ENCODE measurements around the gene PNMT.
A peak's percentile ranks its signal among the peaks of the same experiment; 100 is the strongest.

PNMT gene

DNA sequence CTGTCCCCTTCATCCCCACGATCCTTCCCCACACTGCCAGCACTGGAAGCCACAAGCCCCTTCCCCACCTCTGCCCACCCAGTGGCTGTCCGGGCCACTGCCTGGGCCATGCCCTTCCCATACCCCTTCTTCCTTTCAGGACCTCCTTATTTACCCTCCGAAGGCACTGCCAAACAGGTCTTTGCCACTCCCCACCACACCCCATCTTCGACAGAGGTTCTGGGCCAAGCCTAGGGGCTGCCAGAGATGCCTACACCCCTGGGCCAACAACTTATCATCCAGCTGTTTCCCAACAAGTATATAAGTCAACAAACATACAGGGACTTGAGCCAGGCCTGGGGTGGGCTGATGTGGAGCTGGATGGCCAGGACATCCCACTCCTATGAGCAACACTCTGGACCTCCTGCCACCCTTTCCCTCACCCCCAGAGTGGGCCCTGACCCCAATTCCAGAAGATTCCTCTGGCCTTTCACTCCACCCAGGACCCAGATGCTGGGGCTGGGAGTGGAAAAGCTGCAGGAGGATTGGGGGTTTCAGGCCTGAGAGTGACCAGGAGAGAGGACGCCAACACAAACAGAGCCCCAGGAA, 43.0 kb upstream of the PNMT start:
- Histone ChIP-seq H3K27ac (no peak overlapping the region), H4K20me1 (no peaks in the 10 kb centered on the region; a peak in 2 of 22 replicates), H3K36me3 (no peaks in the 10 kb centered on the region), H3K4me1 (peaks cover 6 to 59% (median 47%) of the 10 kb centered on the region in 10 experiments; a peak in 19 of 20 replicates), H3K27me3 (peaks cover 20 to 36% (median 26%) of the 10 kb centered on the region in 11 experiments), H3K4me3 (no peak overlapping the region), H3K4me2 (no peak overlapping the region), H3K9ac (peak overlapping the region in 3 of 11 experiments; percentile 0 to 48 (median 23); a peak in 5 of 22 replicates), H3K9me3 (replicated peaks in 1 of 11) (no peaks in the 10 kb centered on the region)
- no peak for TF ChIP-seq Cebpa-rat (IDR thresholded peaks at IDR 0.05)

DNA sequence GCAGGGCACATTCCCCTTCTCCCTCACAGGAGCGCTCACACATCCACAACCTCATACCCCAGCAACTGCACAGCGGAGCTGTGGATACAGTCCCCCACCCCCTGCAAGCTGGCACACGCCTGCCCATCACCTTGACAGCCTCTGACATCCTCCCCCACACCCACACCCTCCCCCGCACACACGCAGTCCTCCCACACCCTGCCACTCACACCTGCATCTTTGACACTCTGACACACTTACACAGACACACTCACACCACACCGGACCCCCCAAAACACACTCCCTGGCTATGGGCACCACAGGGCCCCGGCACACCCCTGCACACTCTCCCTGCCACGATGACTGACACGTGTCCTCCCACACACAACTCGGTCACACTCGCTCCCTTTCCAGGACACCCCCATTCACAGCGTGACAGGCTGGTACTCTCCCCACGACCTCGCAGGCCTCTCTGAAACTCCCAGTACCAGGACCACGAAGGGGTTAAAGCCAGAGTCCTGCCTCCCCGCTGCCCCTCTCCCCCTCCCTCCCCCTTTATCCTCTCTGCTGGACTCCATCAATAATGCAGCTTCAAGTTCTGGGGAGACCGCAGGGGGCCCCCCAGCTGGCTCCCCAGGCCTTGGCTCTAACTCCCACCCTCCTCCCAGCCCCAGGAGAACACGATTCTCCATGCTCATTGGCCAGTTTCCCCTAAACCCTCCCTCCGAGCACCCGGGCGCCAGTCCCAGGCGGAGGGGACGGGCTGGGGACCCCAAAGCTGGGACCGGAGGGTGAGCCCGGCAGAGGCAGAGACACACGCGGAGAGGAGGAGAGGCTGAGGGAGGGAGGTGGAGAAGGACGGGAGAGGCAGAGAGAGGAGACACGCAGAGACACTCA, 41.8 kb upstream of the PNMT start, which contains the start of gene PPP1R1B:
Gene PPP1R1B, plus strand, starts transcription at position 782 of the 876 bp plus-strand sequence. CDS start 441 bp downstream, outside the sequence.
- Histone ChIP-seq H3K27ac (no peak within 1 kb of the TSS), H3K4me2 (peak within 1 kb of the TSS in 8 of 11 experiments; percentile 39 to 67 (median 62); a peak in 15 of 22 replicates), H3K27me3 (peaks cover 20 to 36% (median 26%) of the 10 kb centered on the region in 11 experiments), H3K9me3 (replicated peaks in 1 of 11) (no peaks in the 10 kb centered on the region), H3K4me1 (peaks cover 6 to 60% (median 50%) of the 10 kb centered on the region in 10 experiments; a peak in 19 of 20 replicates), H3K4me3 (no peak within 1 kb of the TSS), H3K9ac (no peak within 1 kb of the TSS; a peak in 1 of 22 replicates), H3K36me3 (no peaks in the 10 kb centered on the region), H4K20me1 (no peaks in the 10 kb centered on the region; a peak in 2 of 22 replicates)
- TF ChIP-seq Cebpa-rat (IDR thresholded peaks at IDR 0.05), result no peak

DNA sequence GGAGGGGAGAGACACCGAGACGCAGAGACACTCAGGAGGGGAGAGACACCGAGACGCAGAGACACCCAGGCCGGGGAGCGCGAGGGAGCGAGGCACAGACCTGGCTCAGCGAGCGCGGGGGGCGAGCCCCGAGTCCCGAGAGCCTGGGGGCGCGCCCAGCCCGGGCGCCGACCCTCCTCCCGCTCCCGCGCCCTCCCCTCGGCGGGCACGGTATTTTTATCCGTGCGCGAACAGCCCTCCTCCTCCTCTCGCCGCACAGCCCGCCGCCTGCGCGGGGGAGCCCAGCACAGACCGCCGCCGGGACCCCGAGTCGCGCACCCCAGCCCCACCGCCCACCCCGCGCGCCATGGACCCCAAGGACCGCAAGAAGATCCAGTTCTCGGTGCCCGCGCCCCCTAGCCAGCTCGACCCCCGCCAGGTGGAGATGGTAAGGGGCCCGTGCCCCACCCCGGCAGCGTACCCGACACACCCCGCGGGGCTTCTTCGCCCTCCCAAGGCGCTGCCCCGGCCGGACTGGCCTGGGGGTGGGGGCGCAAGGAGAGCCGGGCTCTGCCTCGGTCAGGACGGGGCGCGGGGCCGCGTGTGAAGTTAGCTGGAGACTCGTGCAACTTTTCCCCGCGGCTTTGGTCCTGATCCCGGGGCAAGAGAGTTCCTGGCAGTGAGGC, 41.1 kb upstream of the PNMT start:
- H3K27me3 ChIP-seq, result peaks cover 20 to 36% (median 26%) of the 10 kb centered on the region in 11 experiments

DNA sequence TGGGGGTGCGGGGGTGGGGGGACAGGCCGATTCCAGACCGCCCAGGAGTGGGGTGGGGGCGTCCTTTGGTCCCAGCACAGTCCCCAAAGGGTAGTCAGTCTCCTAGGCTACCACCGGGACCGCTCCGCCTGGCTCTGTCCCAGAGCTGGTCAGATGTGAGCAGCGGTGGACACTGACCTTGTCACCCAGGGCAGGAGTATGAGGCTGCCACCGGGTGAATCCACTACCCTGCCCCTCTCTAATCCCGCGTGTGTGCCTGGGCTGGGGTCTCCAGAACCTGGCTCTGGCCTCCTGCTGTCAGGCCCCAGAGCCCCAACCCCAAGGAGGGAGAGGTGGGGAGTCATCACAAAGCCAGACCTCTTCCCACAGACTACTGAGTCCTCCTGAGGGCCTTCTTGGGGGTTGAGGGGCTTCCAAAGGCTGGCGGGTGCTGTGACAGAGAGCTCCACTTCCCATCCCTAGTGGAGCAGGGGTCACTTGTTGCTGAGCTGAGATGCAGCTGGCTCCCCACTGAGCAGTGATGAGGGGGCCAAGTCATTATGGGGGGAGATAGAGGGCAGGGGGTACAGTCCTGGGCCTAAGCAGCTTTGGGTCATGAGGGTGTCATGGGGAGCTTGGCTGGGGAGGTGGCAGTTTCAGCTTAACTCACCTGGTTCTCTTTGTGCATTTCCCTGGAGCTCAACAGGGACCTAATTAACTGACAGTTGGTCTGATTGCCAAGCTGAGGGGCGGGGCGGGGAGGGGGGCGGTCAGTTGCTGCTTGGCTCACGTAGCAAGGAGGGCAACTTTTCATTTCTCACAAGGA, 40.3 kb upstream of the PNMT start:
- H3K9ac ChIP-seq, result no peak overlapping the region; a peak in 1 of 22 replicates
- H3K36me3 ChIP-seq, result no peaks in the 10 kb centered on the region
- H3K4me3 ChIP-seq, result no peak overlapping the region
- H3K27ac ChIP-seq, result no peak overlapping the region
- peaks cover 4 to 63% (median 54%) of the 10 kb centered on the region in 10 experiments; a peak in 19 of 20 replicates for H3K4me1 ChIP-seq
- no peaks in the 10 kb centered on the region; a peak in 2 of 22 replicates for H4K20me1 ChIP-seq
- peaks cover 20 to 36% (median 26%) of the 10 kb centered on the region in 11 experiments for H3K27me3 ChIP-seq
- TF ChIP-seq Cebpa-rat (IDR thresholded peaks at IDR 0.05), result no peak
- peak overlapping the region in 8 of 11 experiments; percentile 2 to 67 (median 62); a peak in 14 of 22 replicates for H3K4me2 ChIP-seq
- H3K9me3 ChIP-seq (replicated peaks in 1 of 11), result no peaks in the 10 kb centered on the region

More for the DNA sequence above, 41.1 kb upstream of the PNMT start:
- Histone ChIP-seq H3K4me1 (peaks cover 6 to 60% (median 53%) of the 10 kb centered on the region in 10 experiments; a peak in 19 of 20 replicates), H3K27ac (no peak overlapping the region), H3K36me3 (no peaks in the 10 kb centered on the region), H3K4me3 (no peak overlapping the region), H3K9me3 (replicated peaks in 1 of 11) (no peaks in the 10 kb centered on the region), H4K20me1 (no peaks in the 10 kb centered on the region; a peak in 2 of 22 replicates), H3K9ac (no peak overlapping the region), H3K4me2 (peak overlapping the region in 8 of 11 experiments; percentile 37 to 58 (median 46); a peak in 13 of 22 replicates)
- TF ChIP-seq Cebpa-rat (IDR thresholded peaks at IDR 0.05), result no peak

DNA sequence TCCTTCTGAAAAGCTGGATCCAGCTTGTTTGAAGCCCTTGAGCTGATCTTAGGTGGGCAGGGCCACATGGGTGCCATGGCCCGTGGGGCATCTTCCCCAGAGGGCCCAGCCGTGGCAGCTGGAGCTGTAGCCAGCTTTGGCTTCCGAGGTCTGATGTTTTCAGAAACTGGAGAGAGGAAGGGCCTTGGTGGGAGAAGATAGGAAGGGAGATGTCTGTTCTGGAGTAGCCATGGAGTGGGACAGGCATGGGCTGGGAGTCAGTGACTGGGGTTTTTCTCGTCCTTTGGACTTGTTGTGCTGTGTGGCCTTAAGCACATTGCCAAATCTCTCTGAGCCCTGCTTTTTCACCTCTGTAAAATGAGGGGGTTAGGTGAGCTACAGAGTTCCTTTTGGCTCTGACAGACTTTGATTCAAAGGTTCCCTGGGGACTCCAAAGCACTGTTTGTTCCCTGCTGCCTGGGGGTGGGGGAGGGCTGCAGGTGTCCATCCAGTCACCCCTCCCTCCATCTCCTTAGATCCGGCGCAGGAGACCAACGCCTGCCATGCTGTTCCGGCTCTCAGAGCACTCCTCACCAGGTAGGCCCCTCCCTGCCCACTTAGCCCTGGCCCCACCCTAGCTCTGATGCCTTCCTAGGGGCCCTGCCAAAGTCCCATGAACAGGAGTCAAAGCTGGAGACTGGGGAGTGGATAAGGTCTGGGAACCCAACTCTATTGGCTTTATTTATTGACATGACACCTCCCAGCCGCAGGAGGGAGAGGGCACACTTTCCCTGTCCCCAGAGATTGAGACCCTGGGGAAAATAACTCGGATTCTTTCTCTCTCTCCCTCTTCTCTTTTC, 39.4 kb upstream of the PNMT start:
- Histone ChIP-seq H3K27me3 (peaks cover 20 to 36% (median 26%) of the 10 kb centered on the region in 11 experiments), H3K27ac (no peak overlapping the region), H4K20me1 (no peaks in the 10 kb centered on the region; a peak in 3 of 22 replicates)

DNA sequence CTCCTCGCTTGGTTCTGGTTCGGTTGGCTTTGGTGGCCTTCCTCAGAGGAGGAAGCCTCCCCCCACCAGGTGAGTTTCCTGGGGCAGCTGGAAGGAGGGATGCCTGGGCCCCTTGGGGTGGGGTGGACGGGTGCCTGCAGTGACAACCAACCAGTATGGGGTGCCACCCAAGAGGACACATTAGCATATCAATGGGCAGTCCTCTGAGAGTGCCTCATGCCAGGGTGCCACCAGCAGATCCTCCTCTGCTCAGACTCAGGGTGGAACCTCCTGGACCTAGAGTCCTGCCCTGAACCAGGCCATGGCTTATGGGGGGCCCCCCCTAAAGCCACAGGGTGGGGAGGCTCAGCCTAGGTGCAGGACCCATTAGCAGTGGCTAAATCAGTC, 38.8 kb upstream of the PNMT start:
- H3K9ac ChIP-seq, result no peak overlapping the region
- peaks cover 5 to 66% (median 47%) of the 10 kb centered on the region in 10 experiments; a peak in 18 of 20 replicates for H3K4me1 ChIP-seq
- no peak overlapping the region for H3K4me3 ChIP-seq
- H4K20me1 ChIP-seq, result no peaks in the 10 kb centered on the region; a peak in 2 of 22 replicates
- H3K9me3 ChIP-seq (replicated peaks in 1 of 11), result no peaks in the 10 kb centered on the region
- peak overlapping the region in 9 of 11 experiments; percentile 9 to 67 (median 61); a peak in 16 of 22 replicates for H3K4me2 ChIP-seq
- H3K36me3 ChIP-seq, result no peaks in the 10 kb centered on the region
- peaks cover 20 to 36% (median 26%) of the 10 kb centered on the region in 11 experiments for H3K27me3 ChIP-seq
- no peak overlapping the region for H3K27ac ChIP-seq
- no peak for TF ChIP-seq Cebpa-rat (IDR thresholded peaks at IDR 0.05)

More for the DNA sequence above, 39.4 kb upstream of the PNMT start:
- peak overlapping the region in 1 of 11 experiments; percentile 20; a peak in 1 of 22 replicates for H3K9ac ChIP-seq
- H3K9me3 ChIP-seq (replicated peaks in 1 of 11), result no peaks in the 10 kb centered on the region
- no peak for TF ChIP-seq Cebpa-rat (IDR thresholded peaks at IDR 0.05)
- no peak overlapping the region for H3K4me3 ChIP-seq
- H3K4me1 ChIP-seq, result peaks cover under 1 to 63% (median 45%) of the 10 kb centered on the region in 10 experiments; a peak in 17 of 20 replicates
- peak overlapping the region in 9 of 11 experiments; percentile 9 to 67 (median 61); a peak in 17 of 22 replicates for H3K4me2 ChIP-seq
- no peaks in the 10 kb centered on the region for H3K36me3 ChIP-seq

DNA sequence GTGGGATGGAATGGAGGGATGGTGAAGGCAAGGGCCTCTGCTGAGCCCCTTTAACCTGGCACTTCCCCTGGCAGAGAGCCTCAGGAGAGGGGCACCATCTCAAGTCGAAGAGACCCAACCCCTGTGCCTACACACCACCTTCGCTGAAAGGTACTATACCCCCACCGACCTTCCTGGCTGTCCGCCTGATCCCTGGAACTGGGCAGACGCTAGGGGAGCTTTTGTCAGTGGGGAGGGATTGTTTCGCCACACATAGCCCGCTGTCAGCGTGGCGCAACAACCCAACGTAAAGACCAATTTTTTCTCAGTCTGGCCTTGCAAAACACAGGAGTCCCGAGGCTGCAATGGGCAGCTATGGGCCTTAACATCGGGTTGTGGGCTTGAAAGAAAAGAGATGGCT, 38.4 kb upstream of the PNMT start:
- peak overlapping the region in 7 of 11 experiments; percentile 31 to 67 (median 62); a peak in 6 of 22 replicates for H3K4me2 ChIP-seq
- 0 out of 22 replicates have a peak, but pooled peaks of 1 of the 11 experiments have one; percentile 9 for TF ChIP-seq Cebpa-rat (IDR thresholded peaks at IDR 0.05)
- H4K20me1 ChIP-seq, result no peaks in the 10 kb centered on the region; a peak in 2 of 22 replicates
- peaks cover 20 to 32% (median 26%) of the 10 kb centered on the region in 11 experiments for H3K27me3 ChIP-seq
- H3K36me3 ChIP-seq, result no peaks in the 10 kb centered on the region
- no peak overlapping the region for H3K4me3 ChIP-seq
- H3K9me3 ChIP-seq (replicated peaks in 1 of 11), result no peaks in the 10 kb centered on the region
- H3K9ac ChIP-seq, result no peak overlapping the region
- H3K4me1 ChIP-seq, result peaks cover 5 to 70% (median 51%) of the 10 kb centered on the region in 10 experiments; a peak in 18 of 20 replicates
- H3K27ac ChIP-seq, result no peak overlapping the region
